Stimulated activated CD4-positive, alpha-beta T cell treated with anti-CD3 and anti-CD28 coated beads, Interleukin-4, amount 100 ng/mL, for 48 hours (primary cell): ENCODE data around the gene STX1A.

Experiments used
- DNase-seq, 2 donors: peaks; one replicate each; pipeline ENCODE4 v3.0.0-alpha.2; 2020; ENCODE audit warnings: low read depth in 2 of 2

STX1A gene

GRCh38 chr7:73707045-73707631 lies 12.3 kb downstream of the STX1A start:
- DNase-seq, result no peak

- DNase-seq, result peak; percentile 38 to 42
These were observed 13.1 kb downstream of the STX1A start for GRCh38 chr7:73706126-73707044.

DNA sequence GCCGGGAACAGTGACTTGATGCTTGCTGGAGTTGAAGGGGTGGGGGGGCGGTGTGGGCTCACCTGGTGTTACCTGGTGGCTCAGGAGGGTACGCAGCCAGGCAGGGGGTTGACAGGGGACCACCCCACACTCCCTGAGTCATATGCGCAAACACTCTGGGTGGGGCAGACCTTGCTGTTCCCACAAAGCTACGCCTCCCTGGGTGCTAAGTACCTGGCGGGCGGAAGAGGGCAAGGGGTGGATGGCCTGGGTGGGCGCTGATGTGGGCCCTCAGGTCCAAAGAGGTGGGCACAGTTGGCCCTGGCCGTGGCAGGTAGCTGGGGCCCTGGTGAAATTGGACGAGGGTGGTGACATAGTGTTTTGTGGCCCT lies 13.9 kb downstream of the STX1A start:
- no peak for DNase-seq

DNA sequence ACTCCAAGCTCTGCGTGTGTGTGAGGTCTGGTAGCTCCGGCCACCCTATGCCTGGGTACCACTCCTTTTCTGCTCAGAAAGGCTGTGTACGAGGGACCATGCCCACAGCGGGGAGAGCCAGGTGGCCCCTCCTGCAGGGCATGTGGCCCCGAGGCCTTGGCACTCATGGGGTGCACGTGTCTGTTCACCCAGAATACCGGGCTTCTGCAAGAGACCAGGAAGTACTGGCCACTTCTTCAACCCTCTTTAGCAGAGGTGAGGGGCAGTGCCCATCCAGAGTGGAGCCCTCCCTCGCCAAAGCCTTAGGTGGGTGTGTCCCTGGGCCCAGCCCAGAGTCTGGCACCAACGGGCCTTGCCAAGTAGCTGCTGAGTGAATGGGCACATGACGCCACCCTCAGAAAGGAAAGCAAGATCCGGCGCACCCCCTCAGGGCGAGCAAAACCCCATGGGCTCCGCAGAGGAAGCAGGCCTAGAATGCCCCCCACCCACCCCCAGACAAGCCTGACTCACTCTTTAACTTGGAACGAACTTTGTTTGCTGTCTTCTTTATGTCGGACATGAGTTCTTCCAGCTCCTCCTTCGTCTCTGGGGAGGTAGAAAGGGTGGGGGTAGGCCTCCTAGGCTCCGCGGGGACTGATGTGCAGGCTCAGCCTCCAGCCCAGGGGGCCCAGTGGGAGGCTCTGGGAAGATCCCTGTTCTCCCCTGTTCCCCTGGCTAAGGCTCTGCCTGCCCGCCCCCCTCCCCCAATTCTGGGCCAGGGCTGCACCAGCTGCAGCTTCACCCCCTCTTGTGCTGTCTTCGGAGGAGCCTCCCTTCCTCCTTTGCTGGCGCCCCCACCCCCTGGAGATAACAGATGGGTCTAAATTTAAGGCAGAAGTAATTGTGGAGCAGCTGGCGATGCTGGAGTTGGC lies 14.6 kb downstream of the STX1A start:
- DNase-seq, result no peak

GRCh38 chr7:73703757-73704639 lies 15.5 kb downstream of the STX1A start:
- DNase-seq, result peak in 1 of 2 donors; percentile 56

- DNase-seq, result no peak
These were observed 16.2 kb downstream of the STX1A start for GRCh38 chr7:73703225-73703624.

- no peak for DNase-seq
These were observed 16.8 kb downstream of the STX1A start for GRCh38 chr7:73702665-73703064.

- no peak for DNase-seq
These were observed 17.2 kb downstream of the STX1A start for GRCh38 chr7:73702226-73702625.

DNA sequence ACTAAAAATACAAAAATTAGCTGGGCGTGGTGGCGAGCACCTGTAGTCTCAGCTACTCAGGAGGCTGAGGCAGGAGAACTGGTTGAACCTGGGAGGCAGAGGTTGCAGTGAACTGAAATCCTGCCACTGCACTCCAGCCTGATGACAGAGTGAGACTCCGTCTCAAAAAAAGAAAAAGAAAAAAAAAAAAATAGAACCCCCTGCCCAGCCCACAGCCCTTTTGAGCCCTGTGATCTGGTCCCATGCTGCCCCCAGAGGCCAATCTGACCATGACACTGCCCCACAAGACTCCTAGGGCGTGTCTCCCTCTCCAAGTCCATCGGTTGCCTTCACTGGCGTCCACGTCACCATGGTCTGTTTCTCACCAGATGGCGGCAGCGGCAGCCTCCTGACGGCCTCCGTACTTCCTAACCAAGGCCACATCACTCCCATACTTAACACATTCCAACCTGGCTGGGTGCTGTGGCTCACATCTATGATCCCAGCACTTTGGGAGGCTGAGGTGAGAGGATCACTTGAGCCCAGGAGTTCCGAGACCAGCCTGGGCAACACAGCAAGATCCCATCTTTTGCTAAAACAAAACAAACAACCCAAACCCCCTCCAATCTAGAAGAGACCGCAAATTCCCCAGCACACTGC lies 18.0 kb downstream of the STX1A start:
- DNase-seq, result no peak

GRCh38 chr7:73700581-73701134 lies 18.8 kb downstream of the STX1A start:
- no peak for DNase-seq

DNA sequence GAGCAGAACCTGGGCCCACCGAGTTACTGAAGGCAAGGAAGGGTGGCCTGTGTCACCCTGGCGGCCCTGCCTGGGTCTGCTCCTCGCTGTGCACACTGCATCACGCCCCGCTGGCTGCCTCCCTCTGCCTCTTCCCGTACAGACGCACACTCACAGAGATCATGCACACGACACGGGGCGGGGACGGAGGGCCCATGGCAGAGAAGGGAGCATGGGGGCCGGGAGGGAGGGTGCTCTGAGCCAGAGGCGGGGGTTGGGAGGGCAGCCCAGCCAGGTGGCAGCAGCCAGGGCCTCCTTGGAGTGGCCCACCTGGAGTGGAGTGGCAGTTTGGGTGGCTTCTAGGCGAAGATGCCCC lies 19.4 kb downstream of the STX1A start:
- DNase-seq, result no peak

DNA sequence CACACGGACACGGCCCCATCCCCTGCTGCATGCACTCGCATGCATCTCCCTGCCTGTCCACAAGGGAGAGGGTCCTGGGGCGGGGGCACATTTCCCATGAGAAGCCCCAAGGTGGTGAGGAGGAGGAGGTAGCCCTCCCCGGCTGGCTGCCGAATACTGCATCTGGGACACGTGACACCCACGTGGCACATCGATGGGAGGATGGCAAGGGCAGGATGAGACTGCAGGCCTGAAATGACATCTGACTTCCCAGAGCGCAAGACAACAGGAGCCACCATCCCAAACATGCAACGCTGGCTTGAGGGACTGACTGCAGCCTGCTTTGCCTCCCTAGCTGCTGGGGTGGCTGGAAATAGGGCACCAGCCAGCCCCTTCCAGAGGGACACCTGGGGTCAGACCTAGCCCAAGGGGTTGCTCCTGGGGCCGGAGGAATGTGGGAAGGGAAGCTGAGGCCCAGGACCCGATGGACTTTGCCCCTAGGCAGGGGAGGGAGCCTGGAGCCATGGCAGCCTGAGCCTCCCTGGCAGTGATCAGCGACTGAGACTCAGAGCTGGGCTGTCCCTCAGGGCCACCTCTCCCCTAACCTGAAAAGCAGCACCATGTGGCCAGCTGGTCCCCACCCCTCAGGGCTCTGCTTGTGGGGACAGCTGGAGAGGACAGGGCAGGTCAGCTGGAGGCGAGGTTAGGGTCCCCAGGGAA lies 19.9 kb downstream of the STX1A start:
- DNase-seq, result no peak

- no peak for DNase-seq
These were observed 21.1 kb downstream of the STX1A start for GRCh38 chr7:73698410-73698809.

DNA sequence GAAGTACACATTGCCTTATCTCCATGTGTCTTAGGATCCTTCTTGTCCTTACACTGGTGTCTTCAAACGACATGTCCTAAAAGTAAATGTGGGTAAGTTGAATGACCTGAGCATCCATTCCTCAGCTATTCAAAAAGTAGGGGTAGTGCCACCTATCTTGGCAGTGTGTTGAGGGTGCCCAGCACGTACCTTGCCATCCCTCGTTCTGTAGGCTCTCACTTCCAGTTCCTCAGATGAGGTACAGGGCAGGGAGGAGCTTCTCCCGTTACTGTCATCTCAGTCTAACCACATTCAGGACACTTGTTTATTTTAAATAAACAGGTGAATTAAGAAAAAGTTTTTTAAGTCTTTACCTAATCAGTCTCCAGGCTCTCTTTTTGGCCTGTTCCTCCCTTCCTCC lies 23.1 kb downstream of the STX1A start:
- DNase-seq, result no peak

GRCh38 chr7:73690646-73691045 lies 28.8 kb downstream of the STX1A start:
- DNase-seq, result no peak

DNA sequence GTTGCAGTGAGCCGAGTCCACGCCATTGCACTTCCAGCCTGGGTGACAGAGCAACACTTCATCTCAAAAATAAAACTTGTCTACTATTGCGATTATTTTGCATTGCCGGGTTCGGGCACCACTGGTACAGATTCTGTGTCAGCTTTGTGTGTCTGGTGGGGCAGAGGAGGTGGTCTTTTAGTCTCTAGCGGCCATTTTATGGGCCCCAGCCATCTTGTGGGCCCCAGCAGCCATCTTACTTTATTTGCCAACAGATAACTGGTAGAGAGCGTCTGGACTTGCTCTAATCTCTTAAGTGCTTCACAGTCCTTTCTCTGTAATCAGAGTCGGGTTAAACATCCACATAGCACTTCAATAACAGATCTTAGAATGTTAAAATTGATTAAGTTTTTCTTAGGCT lies 31.2 kb downstream of the STX1A start:
- no peak for DNase-seq

DNA sequence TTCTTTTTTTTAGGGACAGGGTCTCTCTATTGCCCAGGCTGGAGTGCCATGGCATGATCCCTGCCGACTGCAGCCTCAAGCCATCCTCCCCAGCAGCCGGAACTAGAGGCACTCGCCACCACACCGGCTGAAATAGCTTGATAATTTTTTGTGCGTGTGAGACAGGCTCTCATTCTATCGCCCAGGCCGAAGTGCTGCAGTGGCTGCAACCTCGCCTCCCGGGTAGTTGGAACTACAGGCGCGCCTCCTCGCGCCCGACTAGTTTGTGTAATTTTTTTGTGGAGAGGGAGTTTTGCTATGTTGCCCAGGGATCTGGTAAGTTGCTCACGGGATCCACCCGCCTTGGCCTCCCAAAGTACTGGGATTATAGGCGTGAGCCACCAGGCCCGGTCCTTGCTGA lies 34.2 kb downstream of the STX1A start:
- DNase-seq, result no peak

DNA sequence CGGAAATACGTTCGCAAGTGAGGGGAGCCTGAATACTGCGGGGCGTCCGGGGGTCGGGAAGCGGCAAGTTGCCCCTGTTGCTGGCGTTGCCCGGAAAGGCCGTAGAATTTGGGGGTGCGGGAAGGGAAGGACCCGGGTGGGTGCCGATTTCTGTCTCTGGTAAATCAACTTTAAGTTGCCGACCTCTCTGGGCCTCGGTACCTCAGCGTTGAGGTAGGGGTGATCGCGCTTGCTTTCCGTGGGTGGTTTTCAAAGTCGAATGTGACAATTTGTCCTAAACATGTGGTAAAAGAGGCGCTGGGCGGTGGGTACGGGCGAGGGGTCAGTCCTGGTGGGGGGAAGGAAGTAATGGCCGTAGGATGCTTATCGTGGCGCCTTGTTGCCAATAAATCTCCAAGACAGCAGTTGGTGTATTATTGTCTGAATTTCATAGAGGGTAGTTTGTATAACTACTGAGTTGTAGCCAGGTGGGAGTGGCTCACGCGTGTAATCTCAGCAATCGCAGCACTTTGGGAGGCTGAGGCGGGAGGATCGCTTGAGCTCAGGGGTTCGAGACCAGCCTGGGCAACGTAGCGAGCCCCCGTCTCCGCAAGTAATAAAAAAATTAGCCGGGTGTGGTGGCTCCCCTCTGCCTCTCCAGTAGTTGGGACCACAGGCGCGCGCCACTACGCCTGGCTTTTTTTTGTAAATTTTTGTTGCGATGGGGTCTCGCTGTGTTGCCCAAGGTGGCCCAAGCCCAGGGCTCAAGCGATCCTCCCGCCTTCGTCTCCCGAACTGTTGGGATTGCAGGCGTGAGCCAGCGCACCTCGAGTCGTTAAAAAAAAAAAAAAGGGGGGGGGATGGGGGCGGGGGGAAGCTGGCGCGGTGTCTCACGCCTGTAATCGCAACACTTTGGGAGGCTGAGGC lies 35.4 kb downstream of the STX1A start:
- DNase-seq, result no peak
